Spleen (tissue), 11 donors: Measurements from ENCODE around the gene HSPA2. TPM values are rescaled to one million over a fixed set of nuclear protein-coding genes. Genes with fewer than 3 reads are reported as not detected.
"Not testable (repeated sequence)": the region's sequence is repeated elsewhere in the genome, so short reads cannot be mapped to it uniquely, and the experiment has no call there.

Source experiments
- DNase-seq: peaks from one replicate; pipeline ENCODE4 v3.0.0-alpha.2; 2020
- H3K27ac ChIP-seq, 8 donors: fragments of 200-600 bp; sonication (generic) in 7 of 8; 1 replicate in 4 of 8; 2 replicates in 4 of 8; pipeline versions ENCODE4 v1.5.0 to v1.8.0; 2016 to 2021; ENCODE audit warnings: inconsistent platforms in 4 of 8, mild to moderate bottlenecking in 4 of 8, moderate library complexity in 1 of 8
- H3K27me3 ChIP-seq, 7 donors: fragments of 200-600 bp; sonication (generic) in 6 of 7; replicated peaks in 1 of 7; 1 replicate in 4 of 7; 2 replicates in 3 of 7; pipeline versions ENCODE4 v1.5.0 to v1.8.0; 2016 to 2021; ENCODE audit warnings: inconsistent platforms in 3 of 7, mild to moderate bottlenecking in 1 of 7
- H3K36me3 ChIP-seq, 6 donors: fragments of 200-600 bp; sonication (generic) in 5 of 6; 1 replicate in 4 of 6; 2 replicates in 2 of 6; pipeline versions ENCODE4 v1.5.0 to v1.8.0; 2016 to 2021; ENCODE audit warnings: inconsistent platforms in 2 of 6
- H3K4me1 ChIP-seq, 6 donors: fragments of 200-600 bp; sonication (generic) in 5 of 6; 1 replicate in 3 of 6; 2 replicates in 3 of 6; pipeline versions ENCODE4 v1.5.0 to v1.8.0; 2016 to 2021; ENCODE audit warnings: inconsistent platforms in 3 of 6
- H3K4me3 ChIP-seq, 8 donors: fragments of 200-600 bp; sonication (generic) in 7 of 8; 1 replicate in 4 of 8; 2 replicates in 4 of 8; pipeline versions ENCODE4 v1.5.0 to v1.8.0; 2016 to 2021; ENCODE audit warnings: inconsistent platforms in 4 of 8, mild to moderate bottlenecking in 4 of 8, moderate library complexity in 2 of 8
- H3K9me3 ChIP-seq, 8 donors: fragments of 200-600 bp; sonication (generic) in 7 of 8; 1 replicate in 4 of 8; 2 replicates in 4 of 8; pipeline versions ENCODE4 v1.5.0 to v1.8.0; 2016 to 2021; ENCODE audit warnings: inconsistent platforms in 4 of 8
- POLR2A ChIP-seq, 3 donors: fragments of 450-650 bp; IDR thresholded peaks; one replicate each; pipeline ENCODE4 v1.5.1; 2017; ENCODE audit warnings: antibody characterized with exemption in 3 of 3, mild to moderate bottlenecking in 1 of 3
- POLR2AphosphoS5 ChIP-seq, 3 donors: sonication (generic); formaldehyde crosslinking; IDR thresholded peaks; one replicate each; pipeline ENCODE4 v1.5.1; 2017; ENCODE audit warnings: antibody characterized with exemption in 3 of 3
- WGBS, 5 donors: extraction: QIAGEN DNeasy Blood & Tissue Kit in 3 of 5; methylation state at CpG; one replicate each; pipeline versions ENCODE4 v1.1.5 to v1.1.7; 2013 to 2018; 5-methylcytosine and 5-hydroxymethylcytosine counted together
- intact Hi-C: fragments of 100-400 bp; cut with DNase I; formaldehyde crosslinking; loops from one replicate; pipeline ENCODE4 v1.15.0; 2023; ENCODE audit warnings: low total_unique reads
- polyA plus RNA-seq, 3 donors: library from polyadenylated mRNA; stranded (reverse); fragments of 200-250 nt; gene quantifications; one replicate each; pipeline ENCODE4 v1.2.1, GENCODE V29; 2013
- total RNA-seq, 7 donors: library from RNA; depleted of rRNA in 3 of 7; stranded (reverse); fragments of >200 nt in 3 of 7; fragmentation: NEBNext Ultra II Directional in 4 of 7; extraction: Animal tissue kit (Norgen Biotek cat#: 25700) in 4 of 7; gene quantifications; one replicate each; pipeline versions ENCODE4 v1.1.0 to v1.2.1, GENCODE V29; 2016 to 2021
- TF ChIP-seq, protein P1 (sequence below), 11 experiments: fragments of 200-600 bp in 7 of 11; fragments of 450-650 bp in 4 of 11; sonication (generic) in 4 of 11; IDR thresholded peaks in 8 of 11; conservative IDR thresholded peaks in 3 of 11; 1 replicate in 7 of 11; 2 replicates in 4 of 11; pipeline versions ENCODE4 v1.4.0 to v1.8.0; 2016 to 2021; ENCODE audit warnings: antibody characterized with exemption in 11 of 11, inconsistent platforms in 4 of 11, mild to moderate bottlenecking in 1 of 11
- donor health status: healthy with polysubstance abuse.
- donor health status: DM: no; HTN: no; CAD: no; lungs with moderate emphysema.
- donor health status: DM: no; HTN: no; CAD: no.
- donor health status: Bipolar disorder and iron deficiency.
- donor health status: healthy.
- donor health status: DM: no; HTN: no; CAD: no.
- donor health status: DM: yes; HTN: yes; CAD: no.

HSPA2 gene
- total and polyA plus RNA-seq, 10 donors = 3.9 to 53.8 (median 23.6) TPM

GRCh38 chr14:64556526-64556925 is 16.0 kb downstream of the HSPA2 start:
- Histone ChIP-seq H3K4me1 (no peaks in the 10 kb centered on the region), H3K36me3 (no peaks in the 10 kb centered on the region), H3K27ac (no peak overlapping the region), H3K27me3 (peaks cover 0 to 3% (median 0%) of the 10 kb centered on the region in 7 donors), H3K9me3 (no peaks in the 10 kb centered on the region), H3K4me3 (no peak overlapping the region)
- TF ChIP-seq, protein P1, sequence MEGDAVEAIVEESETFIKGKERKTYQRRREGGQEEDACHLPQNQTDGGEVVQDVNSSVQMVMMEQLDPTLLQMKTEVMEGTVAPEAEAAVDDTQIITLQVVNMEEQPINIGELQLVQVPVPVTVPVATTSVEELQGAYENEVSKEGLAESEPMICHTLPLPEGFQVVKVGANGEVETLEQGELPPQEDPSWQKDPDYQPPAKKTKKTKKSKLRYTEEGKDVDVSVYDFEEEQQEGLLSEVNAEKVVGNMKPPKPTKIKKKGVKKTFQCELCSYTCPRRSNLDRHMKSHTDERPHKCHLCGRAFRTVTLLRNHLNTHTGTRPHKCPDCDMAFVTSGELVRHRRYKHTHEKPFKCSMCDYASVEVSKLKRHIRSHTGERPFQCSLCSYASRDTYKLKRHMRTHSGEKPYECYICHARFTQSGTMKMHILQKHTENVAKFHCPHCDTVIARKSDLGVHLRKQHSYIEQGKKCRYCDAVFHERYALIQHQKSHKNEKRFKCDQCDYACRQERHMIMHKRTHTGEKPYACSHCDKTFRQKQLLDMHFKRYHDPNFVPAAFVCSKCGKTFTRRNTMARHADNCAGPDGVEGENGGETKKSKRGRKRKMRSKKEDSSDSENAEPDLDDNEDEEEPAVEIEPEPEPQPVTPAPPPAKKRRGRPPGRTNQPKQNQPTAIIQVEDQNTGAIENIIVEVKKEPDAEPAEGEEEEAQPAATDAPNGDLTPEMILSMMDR (IDR thresholded peaks at IDR 0.05 in 8 of 11, conservative IDR thresholded peaks at IDR 0.05 in 3 of 11) = no peak
- TF ChIP-seq POLR2A (IDR thresholded peaks at IDR 0.05) (no peak), POLR2AphosphoS5 (IDR thresholded peaks at IDR 0.05) (no peak)
- intact Hi-C loops = no loop called here
- no peak for DNase-seq
- WGBS, 5 donors = 92 to 99% (median 95%) methylated on average over 5 of the region's 5 CpGs

DNA sequence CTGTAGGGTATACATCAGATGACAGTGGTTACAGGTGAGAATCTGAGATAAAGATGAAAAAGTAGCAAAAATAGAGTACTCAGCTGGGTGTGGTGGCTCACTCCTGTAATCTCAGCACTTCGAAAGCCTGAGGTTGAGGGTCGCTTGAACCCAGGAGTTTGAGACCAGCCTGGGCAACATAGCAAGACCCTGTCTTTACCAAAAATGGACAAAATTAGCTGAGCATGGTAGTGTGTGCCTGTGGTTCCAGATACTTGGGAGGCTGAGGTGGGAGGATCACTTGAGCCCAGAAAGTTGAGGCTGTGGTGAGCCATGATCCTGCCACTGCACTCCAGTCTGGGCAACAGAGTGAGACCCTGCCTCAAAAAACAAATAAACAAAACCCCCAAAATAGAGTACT is 17.7 kb downstream of the HSPA2 start:
- WGBS, 5 donors = 91 to 100% (median 95%) methylated on average over 2 of the region's 2 CpGs
- intact Hi-C loops = not testable (repeated sequence)

GRCh38 chr14:64561631-64562030 is 21.1 kb downstream of the HSPA2 start:
- intact Hi-C loops = no loop called here
- no peaks in the 10 kb centered on the region for H3K27me3 ChIP-seq
- no peaks in the 10 kb centered on the region for H3K9me3 ChIP-seq
- TF ChIP-seq, protein P1 (IDR thresholded peaks at IDR 0.05 in 8 of 11, conservative IDR thresholded peaks at IDR 0.05 in 3 of 11) = no peak
- TF ChIP-seq POLR2A (IDR thresholded peaks at IDR 0.05) = no peak
- TF ChIP-seq POLR2AphosphoS5 (IDR thresholded peaks at IDR 0.05) = no peak
- H3K36me3 ChIP-seq = no peaks in the 10 kb centered on the region
- H3K4me3 ChIP-seq = no peak overlapping the region
- 59 to 76% (median 72%) methylated on average over 2 of the region's 2 CpGs for WGBS, 5 donors
- H3K27ac ChIP-seq = no peak overlapping the region
- DNase-seq = no peak
- peaks cover 0 to 6% (median 3%) of the 10 kb centered on the region in 6 donors for H3K4me1 ChIP-seq

More for the DNA sequence above, 17.7 kb downstream of the HSPA2 start:
- H3K9me3 ChIP-seq, DNase-seq, H3K36me3 ChIP-seq, H3K4me1 ChIP-seq, H3K27ac ChIP-seq, H3K27me3 ChIP-seq, H3K4me3 ChIP-seq: not testable (repeated sequence)

- Histone ChIP-seq H3K36me3 (no peaks in the 10 kb centered on the region), H3K27ac (no peak overlapping the region), H3K27me3 (no peaks in the 10 kb centered on the region), H3K9me3 (no peaks in the 10 kb centered on the region), H3K4me1 (peaks cover 0 to 8% (median 6%) of the 10 kb centered on the region in 6 donors), H3K4me3 (no peak overlapping the region)
- TF ChIP-seq POLR2A (IDR thresholded peaks at IDR 0.05) = no peak
- TF ChIP-seq POLR2AphosphoS5 (IDR thresholded peaks at IDR 0.05) = no peak
- TF ChIP-seq, protein P1 (IDR thresholded peaks at IDR 0.05 in 8 of 11, conservative IDR thresholded peaks at IDR 0.05 in 3 of 11) = no peak
- DNase-seq = no peak
- intact Hi-C loops = no loop called here
These were observed 21.9 kb downstream of the HSPA2 start for GRCh38 chr14:64562436-64562835.

DNA sequence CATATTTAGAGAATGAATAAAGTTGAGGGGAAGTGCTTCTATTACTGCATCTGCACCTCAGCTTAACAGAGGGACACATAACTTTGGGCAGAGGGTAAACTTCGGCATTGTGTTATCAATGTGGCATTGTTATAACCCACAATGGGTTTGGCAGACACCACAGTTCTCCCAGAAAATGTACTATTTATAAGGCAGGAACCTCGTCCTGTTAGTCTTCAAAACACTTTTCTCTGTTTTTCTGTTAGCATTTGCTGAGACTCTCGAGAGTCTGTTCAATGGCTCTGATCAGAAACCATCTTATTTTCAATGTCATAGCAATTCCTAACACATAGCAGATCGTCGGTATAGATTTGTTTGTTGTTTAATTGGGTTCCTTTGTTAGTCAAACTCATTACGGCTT is 23.2 kb downstream of the HSPA2 start:
- WGBS, 5 donors = 82 to 89% (median 84%) methylated on average over 6 of the region's 6 CpGs
- Histone ChIP-seq H3K4me1 (peaks cover 0 to 8% (median 6%) of the 10 kb centered on the region in 6 donors), H3K4me3 (no peak overlapping the region), H3K27me3 (no peaks in the 10 kb centered on the region), H3K27ac (no peak overlapping the region), H3K36me3 (no peaks in the 10 kb centered on the region), H3K9me3 (no peaks in the 10 kb centered on the region)
- no peak for DNase-seq
- TF ChIP-seq, protein P1 (IDR thresholded peaks at IDR 0.05 in 8 of 11, conservative IDR thresholded peaks at IDR 0.05 in 3 of 11) = no peak
- TF ChIP-seq POLR2AphosphoS5 (IDR thresholded peaks at IDR 0.05) (no peak), POLR2A (IDR thresholded peaks at IDR 0.05) (no peak)
- intact Hi-C loops = no loop called here
